DND-41 (cell line): ENCODE measurements around the gene FOXJ3.

Experiments
- ATAC-seq: fragments of 200-7000 bp; cut with Tn5 transposase; 3 replicates; pipeline ENCODE4 v1.9.1; 2021; ENCODE audit warnings: low read depth; ENCODE audit not compliant: insufficient read depth
- DNase-seq: peaks from one replicate; pipeline ENCODE4 v3.0.0-alpha.2; 2020
- H2AFZ ChIP-seq: 2 replicates; pipeline ENCODE4 v1.6.0; 2012; ENCODE audit warnings: low read depth, low read length
- H3K27ac ChIP-seq: 2 replicates; pipeline ENCODE4 v1.5.1; 2012; ENCODE audit warnings: low read length, inconsistent platforms
- H3K27me3 ChIP-seq: fragments of 200-600 bp; sonication (generic); 2 replicates; pipeline ENCODE4 v1.6.0; 2012; ENCODE audit warnings: low read length, mild to moderate bottlenecking, inconsistent platforms; ENCODE audit not compliant: insufficient read depth, poor library complexity
- H3K36me3 ChIP-seq: 2 replicates; pipeline ENCODE4 v1.5.1; 2012; ENCODE audit warnings: low read length, inconsistent platforms; ENCODE audit not compliant: insufficient read depth
- H3K4me1 ChIP-seq: 2 replicates; pipeline ENCODE4 v1.5.1; 2012; ENCODE audit warnings: mild to moderate bottlenecking, low read length; ENCODE audit not compliant: insufficient read depth
- H3K4me2 ChIP-seq: 2 replicates; pipeline ENCODE4 v1.6.0; 2012; ENCODE audit warnings: mild to moderate bottlenecking, moderate library complexity, low read length, inconsistent platforms; ENCODE audit not compliant: insufficient read depth
- H3K4me3 ChIP-seq, 2 experiments: fragments of 200-600 bp in 1 of 2; shearing (Covaris generic) in 1 of 2; 2 replicates each; pipeline ENCODE4 v1.5.1; 2012 to 2016; ENCODE audit warnings: inconsistent platforms in 2 of 2, low read length in 2 of 2, mild to moderate bottlenecking in 2 of 2, low read depth in 1 of 2, moderate library complexity in 1 of 2
- H3K79me2 ChIP-seq: 2 replicates; pipeline ENCODE4 v1.6.0; 2012; ENCODE audit warnings: low read length, inconsistent platforms; ENCODE audit not compliant: insufficient read depth
- H3K9ac ChIP-seq: 2 replicates; pipeline ENCODE4 v1.6.0; 2012; ENCODE audit warnings: low read depth, mild to moderate bottlenecking, inconsistent platforms, low read length, moderate library complexity
- H3K9me3 ChIP-seq: 2 replicates; pipeline ENCODE4 v1.5.1; 2012; ENCODE audit warnings: low read length, moderate library complexity, mild to moderate bottlenecking, inconsistent platforms; ENCODE audit not compliant: insufficient read depth, severe bottlenecking
- H4K20me1 ChIP-seq: 2 replicates; pipeline ENCODE4 v1.6.0; 2012; ENCODE audit warnings: low read length; ENCODE audit not compliant: insufficient read depth
- CTCF ChIP-seq: IDR thresholded peaks from 2 replicates; pipeline ENCODE4 v1.5.1; 2012; ENCODE audit warnings: borderline replicate concordance, low read length, moderate library complexity, mild to moderate bottlenecking; ENCODE audit not compliant: poor library complexity, severe bottlenecking; ENCODE audit errors: extremely low read depth
- EZH2 ChIP-seq: IDR thresholded peaks from 3 replicates; pipeline ENCODE4 v1.6.1; 2012; ENCODE audit warnings: borderline replicate concordance, low read depth, mild to moderate bottlenecking, moderate library complexity, low read length, inconsistent platforms; ENCODE audit not compliant: severe bottlenecking

FOXJ3 gene

GRCh38 chr1:42177541-42177981 is 157.5 kb downstream of the FOXJ3 start:
- no peaks in the 10 kb centered on the region for H3K9me3 ChIP-seq
- H3K4me2 ChIP-seq, result no peak overlapping the region
- H3K27me3 ChIP-seq, result no peaks in the 10 kb centered on the region
- H3K9ac ChIP-seq, result no peak overlapping the region
- H3K27ac ChIP-seq, result no peak overlapping the region
- no peak overlapping the region for H3K4me3 ChIP-seq
- ATAC-seq (no peak), DNase-seq (no peak)
- H3K36me3 ChIP-seq, result peaks cover 25% of the 10 kb centered on the region
- TF ChIP-seq CTCF (no peak), EZH2 (no peak)
- H3K4me1 ChIP-seq, result no peaks in the 10 kb centered on the region
- no peak overlapping the region for H2AFZ ChIP-seq
- H3K79me2 ChIP-seq, result no peaks in the 10 kb centered on the region
- H4K20me1 ChIP-seq, result no peaks in the 10 kb centered on the region

GRCh38 chr1:42176902-42177519 is 158.0 kb downstream of the FOXJ3 start:
- ATAC-seq (peak; percentile 72), DNase-seq (no peak)
- H3K4me3 ChIP-seq, result no peak overlapping the region
- no peaks in the 10 kb centered on the region for H3K9me3 ChIP-seq
- TF ChIP-seq CTCF (peak; percentile 82), EZH2 (no peak)
- no peak overlapping the region for H3K9ac ChIP-seq
- peaks cover 24% of the 10 kb centered on the region for H3K36me3 ChIP-seq
- H2AFZ ChIP-seq, result no peak overlapping the region
- no peaks in the 10 kb centered on the region for H3K79me2 ChIP-seq
- H3K27ac ChIP-seq, result no peak overlapping the region
- H4K20me1 ChIP-seq, result no peaks in the 10 kb centered on the region
- H3K4me2 ChIP-seq, result no peak overlapping the region
- no peaks in the 10 kb centered on the region for H3K27me3 ChIP-seq
- no peaks in the 10 kb centered on the region for H3K4me1 ChIP-seq

- H3K27me3 ChIP-seq, result no peaks in the 10 kb centered on the region
- no peak overlapping the region for H3K9ac ChIP-seq
- ATAC-seq (no peak), DNase-seq (no peak)
- no peak overlapping the region for H3K4me3 ChIP-seq
- no peaks in the 10 kb centered on the region for H3K79me2 ChIP-seq
- TF ChIP-seq EZH2 (no peak), CTCF (no peak)
- no peaks in the 10 kb centered on the region for H4K20me1 ChIP-seq
- no peaks in the 10 kb centered on the region for H3K9me3 ChIP-seq
- H3K27ac ChIP-seq, result no peak overlapping the region
- H3K4me1 ChIP-seq, result no peaks in the 10 kb centered on the region
- no peak overlapping the region for H2AFZ ChIP-seq
- H3K4me2 ChIP-seq, result no peak overlapping the region
- H3K36me3 ChIP-seq, result peaks cover 12% of the 10 kb centered on the region
Measured at GRCh38 chr1:42175314-42176054, 159.6 kb downstream of the FOXJ3 start.
